SK-MEL-5 (cell line): ENCODE measurements around the gene EMC10. TPM values are rescaled to one million over a fixed set of nuclear protein-coding genes. Genes with fewer than 3 reads are reported as not detected.
"Not testable (repeated sequence)": the region's sequence is repeated elsewhere in the genome, so short reads cannot be mapped to it uniquely, and the experiment has no call there.

Experiments used
- DNase-seq: peaks from one replicate; pipeline ENCODE4 v3.0.0-alpha.2; 2016; ENCODE audit warnings: low read depth, low spot score
- in situ Hi-C: cut with HindIII; loops from 2 replicates; pipeline ENCODE4 v1.10.0; 2016; ENCODE audit warnings: low sequenced_read_pairs, high pct_unique_total_duplicates, low pct_unique_long_range_greater_than_20kb
- polyA plus RNA-seq, 2 experiments: library from polyadenylated mRNA; depleted of rRNA; stranded (reverse); fragments of >200 nt; gene quantifications; 2 replicates each; pipeline ENCODE4 v1.2.3, GENCODE V29; 2015
- total RNA-seq: library from RNA; depleted of rRNA; stranded (reverse); fragments of >200 nt; shearing (Covaris generic); gene quantifications from 2 replicates; pipeline ENCODE4 v1.2.3, GENCODE V29; 2014; rRNA removed

The EMC10 gene
- total RNA-seq = 127 and 148 TPM in 2 replicates
- polyA plus RNA-seq (2015; cell fraction: cytosol; rRNA removed) = 330 and 352 TPM in 2 replicates
- 34.3 and 69.1 TPM in 2 replicates for polyA plus RNA-seq (2015; cell fraction: nucleus; rRNA removed)

GRCh38 chr19:50476224-50476906 lies at the start of gene EMC10, which contains the start of gene GARIN5A:
EMC10 (plus strand) TSS chr19:50476507; CDS start chr19:50476545, 38 bp downstream.
GARIN5A (minus strand) TSS chr19:50476848; CDS start chr19:50476388, 460 bp downstream.
- in situ Hi-C loops = no loop called here
- peak; percentile 94 for DNase-seq

- no peak for DNase-seq
- in situ Hi-C loops = no loop called here
Observed at GRCh38 chr19:50427318-50427925, 48.9 kb upstream of the EMC10 start.

- in situ Hi-C loops = no loop called here
- peak; percentile 41 for DNase-seq
Observed at GRCh38 chr19:50427997-50428425, 48.3 kb upstream of the EMC10 start.

- DNase-seq = no peak
- in situ Hi-C loops = no loop called here
Observed at GRCh38 chr19:50428772-50429463, 47.4 kb upstream of the EMC10 start.

- in situ Hi-C loops = no loop called here
- DNase-seq = no peak
Observed at GRCh38 chr19:50430888-50431342, 45.4 kb upstream of the EMC10 start.

GRCh38 chr19:50431343-50432220 lies 44.7 kb upstream of the EMC10 start:
- in situ Hi-C loops = no loop called here
- peak; percentile 81 for DNase-seq

- peak; percentile 22 for DNase-seq
- in situ Hi-C loops = no loop called here
Observed at GRCh38 chr19:50432221-50433028, 43.9 kb upstream of the EMC10 start, which contains the start of gene MYBPC2. MYBPC2 (plus strand) TSS chr19:50432892; CDS start chr19:50432954, 62 bp downstream.

GRCh38 chr19:50433201-50434180 lies 42.8 kb upstream of the EMC10 start:
- DNase-seq = no peak
- in situ Hi-C loops = no loop called here

GRCh38 chr19:50434525-50434924 lies 41.8 kb upstream of the EMC10 start:
- in situ Hi-C loops = no loop called here
- no peak for DNase-seq

- in situ Hi-C loops = no loop called here
- no peak for DNase-seq
Observed at GRCh38 chr19:50435221-50435620, 41.1 kb upstream of the EMC10 start.

- in situ Hi-C loops = no loop called here
- no peak for DNase-seq
Observed at GRCh38 chr19:50435627-50436026, 40.7 kb upstream of the EMC10 start.

GRCh38 chr19:50437862-50438449 lies 38.4 kb upstream of the EMC10 start:
- in situ Hi-C loops = no loop called here
- no peak for DNase-seq

- DNase-seq, in situ Hi-C loops: not testable (repeated sequence)
Observed at GRCh38 chr19:50439130-50439529, 37.2 kb upstream of the EMC10 start.

GRCh38 chr19:50444059-50444458 lies 32.2 kb upstream of the EMC10 start:
- in situ Hi-C loops = no loop called here
- DNase-seq = no peak

- in situ Hi-C loops = no loop called here
- DNase-seq = no peak
Observed at GRCh38 chr19:50447053-50447452, 29.3 kb upstream of the EMC10 start.
